Measurements from ENCODE around the gene LPP.
"Not testable (repeated sequence)": the region's sequence is repeated elsewhere in the genome, so short reads cannot be mapped to it uniquely, and the experiment has no call there.

- TF ChIP-seq CTCF (conservative IDR thresholded peaks at IDR 0.05; ENCODE audit: low read depth, low read length); EZH2 (IDR thresholded peaks at IDR 0.05; ENCODE audit: low read length, unreplicated experiment); EZH2phosphoT487 (IDR thresholded peaks at IDR 0.05; ENCODE audit: borderline replicate concordance, low read length): not testable (repeated sequence)
Measured at GRCh38 chr3:188702028-188702427, 548.1 kb downstream of the LPP start.

All from PC-3 (cell line).